WTC11 (cell line): ENCODE data around the gene RAB3B. TPM values are rescaled to one million over a fixed set of nuclear protein-coding genes. Genes with fewer than 3 reads are reported as not detected.

ENCODE experiments used
- ATAC-seq: fragments of 200-7000 bp; cut with Tn5 transposase; 2 replicates; pipeline ENCODE4 v1.10.0; 2021; ENCODE audit warnings: mild to moderate bottlenecking, moderate library complexity
- CTCF ChIA-PET: fragments of 300-600 bp; sonication (Branson Sonifier 250); formaldehyde crosslinking; loops from one replicate; lab custom pipeline; 2021; ENCODE audit warnings: antibody characterized with exemption; lab: Charles Lee
- POLR2A ChIA-PET: fragments of 350-600 bp; sonication (Branson Sonifier 250); formaldehyde crosslinking; loops from one replicate; lab custom pipeline; 2021; ENCODE audit warnings: antibody characterized with exemption; lab: Charles Lee
- DNase-seq: peaks from one replicate; pipeline ENCODE4 v3.0.0; 2021; ENCODE audit warnings: low spot score
- H3K27ac Mint-ChIP-seq: 2 replicates; pipeline ENCODE4 v1.8.0; 2021; ENCODE audit warnings: mixed read lengths
- H3K27me3 Mint-ChIP-seq: 2 replicates; pipeline ENCODE4 v1.8.0; 2021; ENCODE audit warnings: low read depth, mild to moderate bottlenecking, moderate library complexity, mixed read lengths
- H3K36me3 Mint-ChIP-seq: 2 replicates; pipeline ENCODE4 v1.8.0; 2021; ENCODE audit warnings: mixed read lengths
- H3K4me1 Mint-ChIP-seq: 2 replicates; pipeline ENCODE4 v1.8.0; 2022; ENCODE audit warnings: mixed read lengths
- H3K4me3 Mint-ChIP-seq: 2 replicates; pipeline ENCODE4 v1.8.0; 2021; ENCODE audit warnings: mild to moderate bottlenecking, moderate library complexity, mixed read lengths
- H3K9me3 Mint-ChIP-seq: 2 replicates; pipeline ENCODE4 v1.8.0; 2021; ENCODE audit warnings: mixed read lengths
- AFF4 ChIP-seq: sonication (generic); formaldehyde crosslinking; IDR thresholded peaks from 2 replicates; pipeline ENCODE4 v1.8.1; 2023; ENCODE audit warnings: mild to moderate bottlenecking, missing genetic modification reagents, borderline replicate concordance
- ATF3 ChIP-seq: sonication (generic); formaldehyde crosslinking; conservative IDR thresholded peaks from 2 replicates; pipeline ENCODE4 v1.8.1; 2022; ENCODE audit warnings: mild to moderate bottlenecking, missing genetic modification reagents
- E2F5 ChIP-seq: sonication (generic); formaldehyde crosslinking; IDR thresholded peaks from 2 replicates; pipeline ENCODE4 v1.8.1; 2022; ENCODE audit warnings: mild to moderate bottlenecking, moderate library complexity, missing genetic modification reagents
- ESRRA ChIP-seq: sonication (generic); formaldehyde crosslinking; IDR thresholded peaks from 2 replicates; pipeline ENCODE4 v1.8.1; 2022; ENCODE audit warnings: mild to moderate bottlenecking, missing genetic modification reagents, borderline replicate concordance
- ETV6 ChIP-seq: sonication (generic); formaldehyde crosslinking; IDR thresholded peaks from 2 replicates; pipeline ENCODE4 v1.8.1; 2022; ENCODE audit warnings: mild to moderate bottlenecking, missing genetic modification reagents
- FOXP1 ChIP-seq: sonication (generic); formaldehyde crosslinking; IDR thresholded peaks from 2 replicates; pipeline ENCODE4 v1.8.0; 2022; ENCODE audit warnings: missing genetic modification reagents, mild to moderate bottlenecking, moderate library complexity, borderline replicate concordance
- IRF1 ChIP-seq: sonication (generic); formaldehyde crosslinking; IDR thresholded peaks from 2 replicates; pipeline ENCODE4 v1.8.0; 2023; ENCODE audit warnings: missing genetic modification reagents
- KAT7 ChIP-seq: sonication (generic); formaldehyde crosslinking; IDR thresholded peaks from 2 replicates; pipeline ENCODE4 v1.8.1; 2023; ENCODE audit warnings: missing genetic modification reagents, mild to moderate bottlenecking, borderline replicate concordance
- NFATC4 ChIP-seq: fragments of 250-450 bp; sonication (Bioruptor Pico); IDR thresholded peaks from 2 replicates; pipeline ENCODE4 v1.9.0; 2021; ENCODE audit warnings: mild to moderate bottlenecking
- NFE2L1 ChIP-seq: sonication (generic); formaldehyde crosslinking; IDR thresholded peaks from 2 replicates; pipeline ENCODE4 v1.8.1; 2023; ENCODE audit warnings: missing genetic modification reagents
- OVOL2 ChIP-seq: fragments of 250-450 bp; sonication (Bioruptor Pico); IDR thresholded peaks from 2 replicates; pipeline ENCODE4 v1.9.0; 2021; ENCODE audit warnings: mild to moderate bottlenecking, borderline replicate concordance
- SOX15 ChIP-seq: fragments of 250-450 bp; sonication (Bioruptor Pico); IDR thresholded peaks from 2 replicates; pipeline ENCODE4 v1.9.0; 2021; ENCODE audit warnings: mild to moderate bottlenecking
- SP1 ChIP-seq: sonication (generic); formaldehyde crosslinking; conservative IDR thresholded peaks from 2 replicates; pipeline ENCODE4 v1.8.1; 2022; ENCODE audit warnings: missing genetic modification reagents
- TCF7 ChIP-seq: sonication (generic); formaldehyde crosslinking; IDR thresholded peaks from 2 replicates; pipeline ENCODE4 v1.8.0; 2022; ENCODE audit warnings: mild to moderate bottlenecking, low read depth, missing genetic modification reagents, moderate library complexity
- TP53 ChIP-seq: sonication (generic); formaldehyde crosslinking; IDR thresholded peaks from 2 replicates; pipeline ENCODE4 v1.8.1; 2023; ENCODE audit warnings: mild to moderate bottlenecking, missing genetic modification reagents
- ZNF416 ChIP-seq: fragments of 250-450 bp; sonication (Bioruptor Pico); IDR thresholded peaks from 2 replicates; pipeline ENCODE4 v1.9.0; 2021; ENCODE audit warnings: mild to moderate bottlenecking, inconsistent platforms
- ZNF671 ChIP-seq: fragments of 250-450 bp; sonication (Bioruptor Pico); IDR thresholded peaks from 2 replicates; pipeline ENCODE4 v1.8.0; 2021; ENCODE audit warnings: mild to moderate bottlenecking
- total RNA-seq: library from RNA; stranded (reverse); gene quantifications from 3 replicates; pipeline ENCODE4 v1.2.3, GENCODE V29; 2021
- TF ChIP-seq, protein P1 (sequence below): fragments of 250-450 bp; sonication (Bioruptor Pico); IDR thresholded peaks from 2 replicates; pipeline ENCODE4 v1.8.0; 2021; ENCODE audit warnings: mild to moderate bottlenecking
- TF ChIP-seq, protein P2 (sequence below): sonication (generic); formaldehyde crosslinking; IDR thresholded peaks from 2 replicates; pipeline ENCODE4 v1.8.1; 2022; ENCODE audit warnings: missing genetic modification reagents, borderline replicate concordance

The RAB3B gene
- total RNA-seq, 1 experiment from 2014 or later: 36.9 TPM

DNA sequence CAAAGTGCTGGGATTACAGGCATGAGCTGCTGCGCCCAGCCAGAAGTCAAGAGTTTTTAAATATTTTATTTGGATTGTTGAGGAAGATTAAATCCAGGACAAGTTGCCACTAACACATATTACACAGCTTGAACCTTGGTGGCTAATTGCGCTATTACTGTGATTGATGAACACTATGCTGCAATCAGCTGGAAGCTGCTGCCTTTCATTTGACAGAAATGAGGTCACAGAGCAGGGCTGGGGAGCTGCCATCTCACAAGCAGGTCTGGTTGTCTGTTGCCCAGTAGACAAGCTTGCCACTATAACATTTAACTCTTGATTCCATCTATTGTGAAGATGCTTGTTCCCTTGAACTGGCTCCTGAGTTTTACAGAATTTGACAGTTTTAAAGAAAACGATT, 74.5 kb downstream of the RAB3B start (continued):
- no peak for TF ChIP-seq ZNF416 (CRISPR knock-in tag)
- TF ChIP-seq SOX15 (CRISPR knock-in tag): no peak
- no peak for TF ChIP-seq E2F5 (CRISPR knock-in tag)
- no peak for TF ChIP-seq SP1
- TF ChIP-seq, protein P1, sequence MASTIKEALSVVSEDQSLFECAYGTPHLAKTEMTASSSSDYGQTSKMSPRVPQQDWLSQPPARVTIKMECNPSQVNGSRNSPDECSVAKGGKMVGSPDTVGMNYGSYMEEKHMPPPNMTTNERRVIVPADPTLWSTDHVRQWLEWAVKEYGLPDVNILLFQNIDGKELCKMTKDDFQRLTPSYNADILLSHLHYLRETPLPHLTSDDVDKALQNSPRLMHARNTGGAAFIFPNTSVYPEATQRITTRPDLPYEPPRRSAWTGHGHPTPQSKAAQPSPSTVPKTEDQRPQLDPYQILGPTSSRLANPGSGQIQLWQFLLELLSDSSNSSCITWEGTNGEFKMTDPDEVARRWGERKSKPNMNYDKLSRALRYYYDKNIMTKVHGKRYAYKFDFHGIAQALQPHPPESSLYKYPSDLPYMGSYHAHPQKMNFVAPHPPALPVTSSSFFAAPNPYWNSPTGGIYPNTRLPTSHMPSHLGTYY (CRISPR knock-in tag): no peak
- TF ChIP-seq, protein P2, sequence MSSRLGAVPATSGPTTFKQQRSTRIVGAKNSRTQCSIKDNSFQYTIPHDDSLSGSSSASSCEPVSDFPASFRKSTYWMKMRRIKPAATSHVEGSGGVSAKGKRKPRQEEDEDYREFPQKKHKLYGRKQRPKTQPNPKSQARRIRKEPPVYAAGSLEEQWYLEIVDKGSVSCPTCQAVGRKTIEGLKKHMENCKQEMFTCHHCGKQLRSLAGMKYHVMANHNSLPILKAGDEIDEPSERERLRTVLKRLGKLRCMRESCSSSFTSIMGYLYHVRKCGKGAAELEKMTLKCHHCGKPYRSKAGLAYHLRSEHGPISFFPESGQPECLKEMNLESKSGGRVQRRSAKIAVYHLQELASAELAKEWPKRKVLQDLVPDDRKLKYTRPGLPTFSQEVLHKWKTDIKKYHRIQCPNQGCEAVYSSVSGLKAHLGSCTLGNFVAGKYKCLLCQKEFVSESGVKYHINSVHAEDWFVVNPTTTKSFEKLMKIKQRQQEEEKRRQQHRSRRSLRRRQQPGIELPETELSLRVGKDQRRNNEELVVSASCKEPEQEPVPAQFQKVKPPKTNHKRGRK: no peak
- TF ChIP-seq NFE2L1: no peak
- no peak for TF ChIP-seq FOXP1
- TF ChIP-seq AFF4: no peak
- TF ChIP-seq KAT7: no peak

DNA sequence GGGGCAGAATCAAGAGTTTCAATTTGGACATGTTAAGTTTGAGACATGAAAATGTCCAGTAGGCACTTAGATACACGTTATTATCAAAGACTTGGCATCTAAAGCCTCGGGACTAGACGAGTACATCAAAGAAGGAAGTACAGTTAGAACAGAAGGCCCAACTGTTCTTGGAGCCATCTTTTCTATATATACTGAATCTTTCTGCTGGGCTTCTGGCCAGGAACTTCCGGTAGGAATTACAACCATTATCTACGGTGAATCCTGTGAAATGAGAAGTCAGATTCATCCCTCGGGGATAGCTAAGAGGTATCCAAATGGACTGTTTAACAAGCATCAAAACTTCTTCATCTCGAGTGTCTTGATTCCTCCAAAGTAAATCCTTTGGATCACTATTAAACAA, 77.6 kb downstream of the RAB3B start:
- DNase-seq (no peak), ATAC-seq (no peak)
- Mint-ChIP-seq H3K36me3 (peaks cover 27% of the 10 kb centered on the region; the same call in 1 of the 2 replicates), H3K27me3 (no peaks in the 10 kb centered on the region), H3K9me3 (no peaks in the 10 kb centered on the region), H3K4me3 (no peak overlapping the region), H3K27ac (no peak overlapping the region), H3K4me1 (peaks cover 19% of the 10 kb centered on the region)
- POLR2A ChIA-PET: no interaction called here
- CTCF ChIA-PET: interaction anchor here (0.9 kb wide), 1 partner anchor 16 kb away, joined by 3 read pairs; no protein-coding TSS in a partner anchor
- no peak for TF ChIP-seq IRF1 (CRISPR knock-in tag)
- no peak for TF ChIP-seq TCF7 (CRISPR knock-in tag)
- no peak for TF ChIP-seq ATF3 (CRISPR knock-in tag)

DNA sequence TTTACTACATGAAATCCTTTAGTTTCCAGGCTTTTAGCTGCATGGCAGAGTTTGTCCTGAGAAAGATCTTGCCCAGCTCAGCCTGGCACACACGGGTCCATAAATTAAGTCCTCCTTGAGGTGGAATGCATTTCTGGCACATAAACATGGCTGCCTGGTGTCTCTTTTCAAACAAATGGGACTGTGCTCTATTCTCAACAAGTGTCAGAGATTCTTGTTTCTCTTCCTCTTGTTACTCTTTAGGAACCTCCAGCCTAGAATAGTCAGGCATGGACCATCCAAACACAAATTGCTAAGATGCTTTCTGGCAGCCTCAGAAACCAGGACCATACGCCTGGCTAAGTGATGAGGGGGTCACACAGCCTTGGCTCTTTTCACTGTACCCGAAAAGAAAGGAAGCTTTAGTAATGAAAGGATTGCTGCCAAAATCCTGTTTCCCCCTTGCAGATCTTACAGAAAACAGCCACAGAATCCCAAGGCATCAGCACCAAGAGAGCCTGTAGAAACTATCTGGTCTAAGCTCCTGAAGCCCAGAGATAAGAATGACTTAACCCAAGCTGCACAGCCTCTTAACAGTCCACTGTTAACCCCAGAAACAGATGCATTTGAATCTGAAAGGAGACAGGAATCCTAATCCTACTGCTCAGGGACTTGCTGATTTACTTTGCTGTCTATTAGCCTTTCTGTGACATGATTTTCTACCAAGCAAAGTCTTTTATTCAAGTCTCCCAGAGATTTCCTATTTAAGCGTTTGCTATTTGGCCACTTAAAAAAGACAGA, 80.1 kb downstream of the RAB3B start:
- no peak for TF ChIP-seq ESRRA (CRISPR knock-in tag)
- TF ChIP-seq OVOL2 (CRISPR knock-in tag): no peak
- TF ChIP-seq E2F5 (CRISPR knock-in tag): no peak
- no peak for TF ChIP-seq ZNF671
- TF ChIP-seq NFE2L1: no peak
- no peak for TF ChIP-seq TP53 (CRISPR knock-in tag)
- no peak for TF ChIP-seq SP1
- no peak for TF ChIP-seq ETV6 (CRISPR knock-in tag)
- TF ChIP-seq NFATC4 (CRISPR knock-in tag): no peak
- POLR2A ChIA-PET: no interaction called here
- Mint-ChIP-seq H3K27ac (peak overlapping the region; percentile 31; the same call in 1 of the 2 replicates), H3K4me3 (no peak overlapping the region), H3K9me3 (peaks cover 6% of the 10 kb centered on the region), H3K4me1 (peaks cover 19% of the 10 kb centered on the region), H3K36me3 (peaks cover 29% of the 10 kb centered on the region), H3K27me3 (no peaks in the 10 kb centered on the region)
- CTCF ChIA-PET: interaction anchor here (1.1 to 1.4 kb wide), 3 partner anchors 14 to 16 kb away, joined by 3 to 5 read pairs (median 4); no protein-coding TSS in a partner anchor
- ATAC-seq (no peak; the same call in 1 of the 2 replicates), DNase-seq (no peak)
